Measurements from ENCODE around the gene CSGALNACT2.

The CSGALNACT2 gene

GRCh38 chr10:43112608-43112961, 25.7 kb upstream of the CSGALNACT2 start:
- DNase-seq = no peak

- no peak for DNase-seq
Measured at GRCh38 chr10:43113201-43114087, 24.8 kb upstream of the CSGALNACT2 start.

- DNase-seq = no peak
Measured at GRCh38 chr10:43114088-43114742, 24.0 kb upstream of the CSGALNACT2 start.

GRCh38 chr10:43114743-43115611, 23.3 kb upstream of the CSGALNACT2 start:
- DNase-seq = no peak

GRCh38 chr10:43115881-43116595, 22.2 kb upstream of the CSGALNACT2 start:
- no peak for DNase-seq

GRCh38 chr10:43116596-43116995, 21.6 kb upstream of the CSGALNACT2 start:
- no peak for DNase-seq

- DNase-seq = no peak
Measured at GRCh38 chr10:43117031-43117776, 21.0 kb upstream of the CSGALNACT2 start.

- DNase-seq = no peak
Measured at GRCh38 chr10:43117777-43118583, 20.3 kb upstream of the CSGALNACT2 start.

- no peak for DNase-seq
Measured at GRCh38 chr10:43118631-43119415, 19.4 kb upstream of the CSGALNACT2 start.

- DNase-seq = no peak
Measured at GRCh38 chr10:43119416-43120115, 18.7 kb upstream of the CSGALNACT2 start.

- no peak for DNase-seq
Measured at GRCh38 chr10:43120116-43120928, 17.9 kb upstream of the CSGALNACT2 start.

- no peak for DNase-seq
Measured at GRCh38 chr10:43120929-43121314, 17.3 kb upstream of the CSGALNACT2 start.

GRCh38 chr10:43121444-43121843, 16.8 kb upstream of the CSGALNACT2 start:
- DNase-seq = no peak

- no peak for DNase-seq
Measured at GRCh38 chr10:43122096-43122495, 16.1 kb upstream of the CSGALNACT2 start.

- DNase-seq = no peak
Measured at GRCh38 chr10:43122826-43123225, 15.4 kb upstream of the CSGALNACT2 start.

GRCh38 chr10:43123361-43124093, 14.7 kb upstream of the CSGALNACT2 start:
- no peak for DNase-seq

- DNase-seq = no peak
Measured at GRCh38 chr10:43124094-43124521, 14.1 kb upstream of the CSGALNACT2 start.
